CD4-positive, alpha-beta T cell treated with Interleukin-4 for 1 hour (primary cell): ENCODE data around the gene CHST7.
"Not testable (repeated sequence)": the region's sequence is repeated elsewhere in the genome, so short reads cannot be mapped to it uniquely, and the experiment has no call there.

Experiments used
- DNase-seq, 2 donors: peaks; one replicate each; pipeline ENCODE4 v3.0.0-alpha.2; 2020 to 2022

The CHST7 gene

GRCh38 chrX:46573331-46573891 is at the start of gene CHST7:
Gene CHST7 (plus strand): TSS chrX:46573765. CDS start chrX:46573932, 167 bp downstream.
- peak; percentile 61 to 69 for DNase-seq

- DNase-seq, result not testable (repeated sequence)
Observed at GRCh38 chrX:46528640-46529039, 44.9 kb upstream of the CHST7 start.

- DNase-seq, result not testable (repeated sequence)
Observed at GRCh38 chrX:46529740-46530403, 43.7 kb upstream of the CHST7 start.

- DNase-seq, result not testable (repeated sequence)
Observed at GRCh38 chrX:46530404-46530908, 43.1 kb upstream of the CHST7 start.

- DNase-seq, result no peak
Observed at GRCh38 chrX:46531442-46531841, 42.1 kb upstream of the CHST7 start.

- DNase-seq, result no peak
Observed at GRCh38 chrX:46543441-46543840, 30.1 kb upstream of the CHST7 start.

- DNase-seq, result not testable (repeated sequence)
Observed at GRCh38 chrX:46544527-46544926, 29.0 kb upstream of the CHST7 start.

- peak; percentile 94 for DNase-seq
Observed at GRCh38 chrX:46545111-46546005, 28.2 kb upstream of the CHST7 start, which contains the start of gene ZNF674. Gene ZNF674 (minus strand): TSS chrX:46545421. CDS start chrX:46542087, 3,334 bp downstream.

GRCh38 chrX:46547857-46548256 is 25.7 kb upstream of the CHST7 start:
- DNase-seq, result no peak

GRCh38 chrX:46549914-46550313 is 23.7 kb upstream of the CHST7 start:
- DNase-seq, result no peak

- no peak for DNase-seq
Observed at GRCh38 chrX:46551494-46552128, 22.0 kb upstream of the CHST7 start.

- no peak for DNase-seq
Observed at GRCh38 chrX:46553935-46554334, 19.6 kb upstream of the CHST7 start.

- peak in 1 of 2 donors; percentile 30 for DNase-seq
Observed at GRCh38 chrX:46554942-46555341, 18.6 kb upstream of the CHST7 start.

GRCh38 chrX:46559062-46559461 is 14.5 kb upstream of the CHST7 start:
- no peak for DNase-seq

- DNase-seq, result peak in 1 of 2 donors; percentile 24
Observed at GRCh38 chrX:46561824-46562657, 11.5 kb upstream of the CHST7 start.

- DNase-seq, result no peak
Observed at GRCh38 chrX:46567388-46567787, 6.2 kb upstream of the CHST7 start.

GRCh38 chrX:46569621-46570020 is 3.9 kb upstream of the CHST7 start:
- no peak for DNase-seq

- DNase-seq, result no peak
Observed at GRCh38 chrX:46571423-46572339, 1.9 kb upstream of the CHST7 start.

GRCh38 chrX:46572340-46572936 is 1.1 kb upstream of the CHST7 start:
- DNase-seq, result peak in 1 of 2 donors; percentile 53
